ENCODE measurements around the gene PPFIA1. TPM values are rescaled to one million over a fixed set of nuclear protein-coding genes. Genes with fewer than 3 reads are reported as not detected.

PPFIA1 gene
- total RNA-seq, 1 experiment from 2014 or later = 75.1 TPM

DNA sequence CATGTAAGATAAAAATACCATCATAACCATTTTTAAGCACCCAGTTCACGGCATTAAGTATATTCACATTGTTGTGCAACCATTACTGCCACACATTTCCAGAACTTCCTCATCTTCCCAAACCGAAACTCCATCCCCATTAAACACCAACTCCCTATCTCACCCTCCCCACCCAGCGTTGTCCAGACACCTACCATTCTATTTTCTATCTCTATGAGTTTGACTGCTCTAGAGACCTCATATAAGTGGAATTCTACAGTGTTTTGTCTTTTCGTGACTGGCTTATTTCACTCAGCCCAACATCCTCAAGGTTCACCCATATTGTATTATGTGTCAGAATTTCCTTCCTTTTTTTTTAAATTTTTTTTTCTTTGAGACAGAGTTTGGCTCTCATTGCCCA lies 45.2 kb downstream of the PPFIA1 start:
- TF ChIP-seq, protein P1, sequence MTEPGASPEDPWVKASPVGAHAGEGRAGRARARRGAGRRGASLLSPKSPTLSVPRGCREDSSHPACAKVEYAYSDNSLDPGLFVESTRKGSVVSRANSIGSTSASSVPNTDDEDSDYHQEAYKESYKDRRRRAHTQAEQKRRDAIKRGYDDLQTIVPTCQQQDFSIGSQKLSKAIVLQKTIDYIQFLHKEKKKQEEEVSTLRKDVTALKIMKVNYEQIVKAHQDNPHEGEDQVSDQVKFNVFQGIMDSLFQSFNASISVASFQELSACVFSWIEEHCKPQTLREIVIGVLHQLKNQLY (CRISPR knock-in tag; IDR thresholded peaks at IDR 0.05) = no peak
- no peak for DNase-seq (ENCODE audit: low spot score)
- Mint-ChIP-seq H3K4me1 (peaks cover 43% of the 10 kb centered on the region), H3K9me3 (no peaks in the 10 kb centered on the region), H3K4me3 (no peak overlapping the region), H3K36me3 (peaks cover 8% of the 10 kb centered on the region), H3K27me3 (ENCODE audit: low read depth) (no peaks in the 10 kb centered on the region), H3K27ac (peak overlapping the region; percentile 34; the same call in 1 of the 2 replicates)
- POLR2A ChIA-PET = no interaction called here
- CTCF ChIA-PET = interaction anchor here (0.6 kb wide), 1 partner anchor 157 kb away, joined by 5 read pairs; no protein-coding TSS in a partner anchor
- ATAC-seq = no peak

DNA sequence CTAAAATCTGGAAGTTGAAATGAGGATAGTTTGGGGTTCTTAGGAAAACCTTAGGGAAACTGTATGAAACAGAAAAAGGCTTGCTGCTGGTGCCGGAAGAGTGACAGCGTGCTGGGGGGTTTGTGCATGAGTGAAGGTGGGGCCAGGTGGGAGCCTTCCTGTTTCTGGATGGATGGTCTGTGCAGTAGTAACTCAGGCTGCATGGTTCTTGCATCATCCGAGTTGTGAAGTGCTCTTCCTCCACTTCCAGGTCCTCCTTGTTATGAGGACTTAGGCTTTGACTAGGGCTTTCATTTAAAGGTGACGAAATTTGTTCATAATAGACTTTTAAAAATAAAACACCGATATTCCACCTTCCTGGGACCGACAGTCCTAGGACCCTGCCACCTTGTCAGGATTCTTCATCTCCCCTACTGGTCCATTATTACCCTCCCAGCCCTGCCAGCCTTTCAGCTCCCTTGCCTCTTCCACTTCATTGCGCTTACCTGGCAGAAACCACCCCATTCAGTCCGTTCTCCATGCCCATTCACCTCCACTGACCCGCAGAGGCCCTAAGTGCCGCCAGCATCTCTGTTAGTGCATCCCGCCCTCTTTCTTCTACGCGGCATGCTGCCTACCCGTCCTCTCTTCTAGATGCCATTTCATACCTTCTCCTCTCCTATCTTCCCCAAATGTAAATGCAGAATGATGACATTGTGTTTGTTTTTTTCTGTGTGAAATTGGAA lies 47.3 kb downstream of the PPFIA1 start:
- Mint-ChIP-seq H3K27ac (no peak overlapping the region), H3K36me3 (peaks cover 15% of the 10 kb centered on the region), H3K27me3 (ENCODE audit: low read depth) (no peaks in the 10 kb centered on the region), H3K9me3 (no peaks in the 10 kb centered on the region), H3K4me3 (no peak overlapping the region), H3K4me1 (peaks cover 31% of the 10 kb centered on the region)
- ATAC-seq (no peak), DNase-seq (ENCODE audit: low spot score) (no peak)
- no peak for TF ChIP-seq OVOL2 (CRISPR knock-in tag; IDR thresholded peaks at IDR 0.05; ENCODE audit: borderline replicate concordance)
- no peak for TF ChIP-seq JUN (CRISPR knock-in tag; IDR thresholded peaks at IDR 0.05)
- ChIA-PET CTCF (no interaction called here), POLR2A (no interaction called here)

DNA sequence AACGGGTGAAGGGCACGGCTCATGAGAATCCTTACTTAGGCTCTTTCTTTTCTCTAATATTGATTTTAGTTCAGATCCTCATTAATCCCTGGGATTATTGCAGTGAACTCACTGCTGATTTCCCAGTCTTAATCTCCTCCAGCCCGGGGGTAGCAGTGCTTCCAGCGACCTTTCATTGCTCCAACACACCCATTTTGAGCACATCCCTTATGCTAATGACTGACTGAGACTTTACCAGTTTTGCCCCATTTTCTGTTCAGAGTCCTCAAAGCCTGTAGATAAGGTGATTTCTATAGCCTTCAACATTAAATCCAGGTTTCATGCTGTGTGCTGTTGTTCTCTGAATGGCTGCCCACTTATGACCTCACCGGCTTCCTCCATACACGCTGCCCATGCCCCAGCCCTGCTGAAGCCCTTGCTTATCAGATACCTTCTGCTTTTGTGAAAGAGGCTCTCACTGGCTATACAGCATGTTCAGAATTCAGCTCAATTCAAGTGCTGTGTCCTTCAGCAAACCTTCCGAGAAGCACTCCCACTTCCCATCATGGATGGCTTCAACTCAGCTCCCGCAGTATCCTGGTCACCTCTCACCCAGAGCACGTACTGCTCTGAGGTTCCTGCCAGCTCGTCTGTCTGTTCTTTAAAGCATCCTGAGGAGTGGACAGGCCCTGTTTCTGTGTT lies 49.0 kb downstream of the PPFIA1 start:
- ChIA-PET POLR2A (interaction anchor here (0.6 kb wide), 2 partner anchors 54 to 251 kb away, joined by 3 to 4 read pairs; no protein-coding TSS in a partner anchor), CTCF (no interaction called here)
- DNase-seq (ENCODE audit: low spot score) (no peak), ATAC-seq (peak; percentile 62)
- H3K4me1 Mint-ChIP-seq = peaks cover 17% of the 10 kb centered on the region
- H3K9me3 Mint-ChIP-seq = no peaks in the 10 kb centered on the region
- peaks cover 26% of the 10 kb centered on the region for H3K36me3 Mint-ChIP-seq
- H3K27me3 Mint-ChIP-seq (ENCODE audit: low read depth) = no peaks in the 10 kb centered on the region
- no peak overlapping the region for H3K4me3 Mint-ChIP-seq
- H3K27ac Mint-ChIP-seq = no peak overlapping the region
- TF ChIP-seq RELA (CRISPR knock-in tag; IDR thresholded peaks at IDR 0.05; ENCODE audit: borderline replicate concordance) (no peak), ZNF416 (CRISPR knock-in tag; IDR thresholded peaks at IDR 0.05) (no peak), ZNF232 (CRISPR knock-in tag; IDR thresholded peaks at IDR 0.05) (no peak), NFYB (CRISPR knock-in tag; conservative IDR thresholded peaks at IDR 0.05; ENCODE audit: low read depth) (no peak), ZBTB21 (CRISPR knock-in tag; IDR thresholded peaks at IDR 0.05; ENCODE audit: borderline replicate concordance) (no peak), GTF2I (CRISPR knock-in tag; conservative IDR thresholded peaks at IDR 0.05) (no peak), SMAD4 (CRISPR knock-in tag; IDR thresholded peaks at IDR 0.05) (no peak), TCF7 (CRISPR knock-in tag; IDR thresholded peaks at IDR 0.05; ENCODE audit: low read depth) (no peak)
- TF ChIP-seq, protein P2, sequence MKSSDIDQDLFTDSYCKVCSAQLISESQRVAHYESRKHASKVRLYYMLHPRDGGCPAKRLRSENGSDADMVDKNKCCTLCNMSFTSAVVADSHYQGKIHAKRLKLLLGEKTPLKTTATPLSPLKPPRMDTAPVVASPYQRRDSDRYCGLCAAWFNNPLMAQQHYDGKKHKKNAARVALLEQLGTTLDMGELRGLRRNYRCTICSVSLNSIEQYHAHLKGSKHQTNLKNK (CRISPR knock-in tag; IDR thresholded peaks at IDR 0.05) = no peak
- TF ChIP-seq, protein P3, sequence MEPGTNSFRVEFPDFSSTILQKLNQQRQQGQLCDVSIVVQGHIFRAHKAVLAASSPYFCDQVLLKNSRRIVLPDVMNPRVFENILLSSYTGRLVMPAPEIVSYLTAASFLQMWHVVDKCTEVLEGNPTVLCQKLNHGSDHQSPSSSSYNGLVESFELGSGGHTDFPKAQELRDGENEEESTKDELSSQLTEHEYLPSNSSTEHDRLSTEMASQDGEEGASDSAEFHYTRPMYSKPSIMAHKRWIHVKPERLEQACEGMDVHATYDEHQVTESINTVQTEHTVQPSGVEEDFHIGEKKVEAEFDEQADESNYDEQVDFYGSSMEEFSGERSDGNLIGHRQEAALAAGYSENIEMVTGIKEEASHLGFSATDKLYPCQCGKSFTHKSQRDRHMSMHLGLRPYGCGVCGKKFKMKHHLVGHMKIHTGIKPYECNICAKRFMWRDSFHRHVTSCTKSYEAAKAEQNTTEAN (CRISPR knock-in tag; IDR thresholded peaks at IDR 0.05) = no peak
- TF ChIP-seq, protein P4, sequence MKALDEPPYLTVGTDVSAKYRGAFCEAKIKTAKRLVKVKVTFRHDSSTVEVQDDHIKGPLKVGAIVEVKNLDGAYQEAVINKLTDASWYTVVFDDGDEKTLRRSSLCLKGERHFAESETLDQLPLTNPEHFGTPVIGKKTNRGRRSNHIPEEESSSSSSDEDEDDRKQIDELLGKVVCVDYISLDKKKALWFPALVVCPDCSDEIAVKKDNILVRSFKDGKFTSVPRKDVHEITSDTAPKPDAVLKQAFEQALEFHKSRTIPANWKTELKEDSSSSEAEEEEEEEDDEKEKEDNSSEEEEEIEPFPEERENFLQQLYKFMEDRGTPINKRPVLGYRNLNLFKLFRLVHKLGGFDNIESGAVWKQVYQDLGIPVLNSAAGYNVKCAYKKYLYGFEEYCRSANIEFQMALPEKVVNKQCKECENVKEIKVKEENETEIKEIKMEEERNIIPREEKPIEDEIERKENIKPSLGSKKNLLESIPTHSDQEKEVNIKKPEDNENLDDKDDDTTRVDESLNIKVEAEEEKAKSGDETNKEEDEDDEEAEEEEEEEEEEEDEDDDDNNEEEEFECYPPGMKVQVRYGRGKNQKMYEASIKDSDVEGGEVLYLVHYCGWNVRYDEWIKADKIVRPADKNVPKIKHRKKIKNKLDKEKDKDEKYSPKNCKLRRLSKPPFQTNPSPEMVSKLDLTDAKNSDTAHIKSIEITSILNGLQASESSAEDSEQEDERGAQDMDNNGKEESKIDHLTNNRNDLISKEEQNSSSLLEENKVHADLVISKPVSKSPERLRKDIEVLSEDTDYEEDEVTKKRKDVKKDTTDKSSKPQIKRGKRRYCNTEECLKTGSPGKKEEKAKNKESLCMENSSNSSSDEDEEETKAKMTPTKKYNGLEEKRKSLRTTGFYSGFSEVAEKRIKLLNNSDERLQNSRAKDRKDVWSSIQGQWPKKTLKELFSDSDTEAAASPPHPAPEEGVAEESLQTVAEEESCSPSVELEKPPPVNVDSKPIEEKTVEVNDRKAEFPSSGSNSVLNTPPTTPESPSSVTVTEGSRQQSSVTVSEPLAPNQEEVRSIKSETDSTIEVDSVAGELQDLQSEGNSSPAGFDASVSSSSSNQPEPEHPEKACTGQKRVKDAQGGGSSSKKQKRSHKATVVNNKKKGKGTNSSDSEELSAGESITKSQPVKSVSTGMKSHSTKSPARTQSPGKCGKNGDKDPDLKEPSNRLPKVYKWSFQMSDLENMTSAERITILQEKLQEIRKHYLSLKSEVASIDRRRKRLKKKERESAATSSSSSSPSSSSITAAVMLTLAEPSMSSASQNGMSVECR (CRISPR knock-in tag; IDR thresholded peaks at IDR 0.05; ENCODE audit: borderline replicate concordance) = no peak
- TF ChIP-seq, protein P5, sequence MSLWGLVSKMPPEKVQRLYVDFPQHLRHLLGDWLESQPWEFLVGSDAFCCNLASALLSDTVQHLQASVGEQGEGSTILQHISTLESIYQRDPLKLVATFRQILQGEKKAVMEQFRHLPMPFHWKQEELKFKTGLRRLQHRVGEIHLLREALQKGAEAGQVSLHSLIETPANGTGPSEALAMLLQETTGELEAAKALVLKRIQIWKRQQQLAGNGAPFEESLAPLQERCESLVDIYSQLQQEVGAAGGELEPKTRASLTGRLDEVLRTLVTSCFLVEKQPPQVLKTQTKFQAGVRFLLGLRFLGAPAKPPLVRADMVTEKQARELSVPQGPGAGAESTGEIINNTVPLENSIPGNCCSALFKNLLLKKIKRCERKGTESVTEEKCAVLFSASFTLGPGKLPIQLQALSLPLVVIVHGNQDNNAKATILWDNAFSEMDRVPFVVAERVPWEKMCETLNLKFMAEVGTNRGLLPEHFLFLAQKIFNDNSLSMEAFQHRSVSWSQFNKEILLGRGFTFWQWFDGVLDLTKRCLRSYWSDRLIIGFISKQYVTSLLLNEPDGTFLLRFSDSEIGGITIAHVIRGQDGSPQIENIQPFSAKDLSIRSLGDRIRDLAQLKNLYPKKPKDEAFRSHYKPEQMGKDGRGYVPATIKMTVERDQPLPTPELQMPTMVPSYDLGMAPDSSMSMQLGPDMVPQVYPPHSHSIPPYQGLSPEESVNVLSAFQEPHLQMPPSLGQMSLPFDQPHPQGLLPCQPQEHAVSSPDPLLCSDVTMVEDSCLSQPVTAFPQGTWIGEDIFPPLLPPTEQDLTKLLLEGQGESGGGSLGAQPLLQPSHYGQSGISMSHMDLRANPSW (CRISPR knock-in tag; conservative IDR thresholded peaks at IDR 0.05; ENCODE audit: low read depth) = no peak
- TF ChIP-seq, protein P6, sequence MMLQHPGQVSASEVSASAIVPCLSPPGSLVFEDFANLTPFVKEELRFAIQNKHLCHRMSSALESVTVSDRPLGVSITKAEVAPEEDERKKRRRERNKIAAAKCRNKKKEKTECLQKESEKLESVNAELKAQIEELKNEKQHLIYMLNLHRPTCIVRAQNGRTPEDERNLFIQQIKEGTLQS (CRISPR knock-in tag; conservative IDR thresholded peaks at IDR 0.05) = no peak
- TF ChIP-seq, protein P7, sequence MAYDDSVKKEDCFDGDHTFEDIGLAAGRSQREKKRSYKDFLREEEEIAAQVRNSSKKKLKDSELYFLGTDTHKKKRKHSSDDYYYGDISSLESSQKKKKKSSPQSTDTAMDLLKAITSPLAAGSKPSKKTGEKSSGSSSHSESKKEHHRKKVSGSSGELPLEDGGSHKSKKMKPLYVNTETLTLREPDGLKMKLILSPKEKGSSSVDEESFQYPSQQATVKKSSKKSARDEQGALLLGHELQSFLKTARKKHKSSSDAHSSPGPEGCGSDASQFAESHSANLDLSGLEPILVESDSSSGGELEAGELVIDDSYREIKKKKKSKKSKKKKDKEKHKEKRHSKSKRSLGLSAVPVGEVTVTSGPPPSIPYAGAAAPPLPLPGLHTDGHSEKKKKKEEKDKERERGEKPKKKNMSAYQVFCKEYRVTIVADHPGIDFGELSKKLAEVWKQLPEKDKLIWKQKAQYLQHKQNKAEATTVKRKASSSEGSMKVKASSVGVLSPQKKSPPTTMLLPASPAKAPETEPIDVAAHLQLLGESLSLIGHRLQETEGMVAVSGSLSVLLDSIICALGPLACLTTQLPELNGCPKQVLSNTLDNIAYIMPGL (CRISPR knock-in tag; IDR thresholded peaks at IDR 0.05) = no peak

Data from WTC11 (cell line).